Lower leg skin (tissue), 3 donors: ENCODE results near the gene ROBO1.

Experiments used
- CTCF ChIP-seq, 3 donors: fragments of 450-650 bp; IDR thresholded peaks; one replicate each; pipeline ENCODE4 v1.5.1; 2016; ENCODE audit warnings: antibody characterized with exemption in 3 of 3, mild to moderate bottlenecking in 3 of 3, moderate library complexity in 2 of 3
- POLR2A ChIP-seq, 2 donors: fragments of 450-650 bp; IDR thresholded peaks; one replicate each; pipeline ENCODE4 v1.6.1; 2016 to 2017; ENCODE audit warnings: antibody characterized with exemption in 2 of 2, mild to moderate bottlenecking in 1 of 2, moderate library complexity in 1 of 2

GRCh38 chr3:78887547-78888011, 880.2 kb downstream of the ROBO1 start:
- TF ChIP-seq CTCF (IDR thresholded peaks at IDR 0.05): no peak
- no peak for TF ChIP-seq POLR2A (IDR thresholded peaks at IDR 0.05)
